HCEC 1CT (cell line): ENCODE results near the gene TOMM70.

Source experiments
- DNase-seq: peaks from one replicate; pipeline ENCODE4 v3.0.0-alpha.2; 2017

The TOMM70 gene

GRCh38 chr3:100411091-100411982 lies 10.4 kb upstream of the TOMM70 start:
- DNase-seq, result no peak

GRCh38 chr3:100407977-100408532 lies 7.2 kb upstream of the TOMM70 start:
- no peak for DNase-seq

- DNase-seq, result no peak
These were observed 6.3 kb upstream of the TOMM70 start for GRCh38 chr3:100407164-100407563.

- no peak for DNase-seq
These were observed 3.3 kb upstream of the TOMM70 start for GRCh38 chr3:100404250-100404548.

- no peak for DNase-seq
These were observed 2.7 kb upstream of the TOMM70 start for GRCh38 chr3:100403362-100404249.

GRCh38 chr3:100402891-100403290 lies 2.0 kb upstream of the TOMM70 start:
- no peak for DNase-seq

GRCh38 chr3:100402256-100402655 lies 1.4 kb upstream of the TOMM70 start:
- peak; percentile 47 for DNase-seq

- peak; percentile 46 for DNase-seq
These were observed 769 bp upstream of the TOMM70 start for GRCh38 chr3:100401674-100402041.

- no peak for DNase-seq
These were observed 490 bp downstream of the TOMM70 start for GRCh38 chr3:100400419-100400779.

GRCh38 chr3:100399341-100400071 lies 1.4 kb downstream of the TOMM70 start:
- DNase-seq, result no peak

GRCh38 chr3:100396967-100397366 lies 3.9 kb downstream of the TOMM70 start:
- DNase-seq, result no peak

GRCh38 chr3:100395679-100396431 lies 5.0 kb downstream of the TOMM70 start:
- DNase-seq, result no peak

GRCh38 chr3:100389025-100389424 lies 11.9 kb downstream of the TOMM70 start:
- no peak for DNase-seq

- no peak for DNase-seq
These were observed 14.3 kb downstream of the TOMM70 start for GRCh38 chr3:100386437-100387074.

GRCh38 chr3:100384733-100385525 lies 16.0 kb downstream of the TOMM70 start:
- no peak for DNase-seq

- DNase-seq, result no peak
These were observed 24.6 kb downstream of the TOMM70 start for GRCh38 chr3:100376301-100376700.

- no peak for DNase-seq
These were observed 26.4 kb downstream of the TOMM70 start for GRCh38 chr3:100374521-100374920.

- DNase-seq, result peak; percentile 65
These were observed 30.1 kb downstream of the TOMM70 start for GRCh38 chr3:100370756-100371155.

GRCh38 chr3:100368441-100368840 lies 32.4 kb downstream of the TOMM70 start:
- no peak for DNase-seq

- DNase-seq, result no peak
These were observed 34.5 kb downstream of the TOMM70 start for GRCh38 chr3:100366424-100366823.

GRCh38 chr3:100364421-100364820 lies 36.5 kb downstream of the TOMM70 start:
- DNase-seq, result no peak
